H9 (cell line): ENCODE data around the gene SPOCD1. TPM values are rescaled to one million over a fixed set of nuclear protein-coding genes. Genes with fewer than 3 reads are reported as not detected.

ENCODE experiments used
- DNase-seq: peaks from one replicate; pipeline ENCODE4 v3.0.0-alpha.2; 2017
- H2AFZ ChIP-seq: one replicate; pipeline ENCODE4 v1.6.1; 2013; ENCODE audit warnings: mild to moderate bottlenecking, low read length, control low read depth, moderate library complexity
- H2AK5ac ChIP-seq: 2 replicates; pipeline ENCODE4 v1.6.1; 2013; ENCODE audit warnings: low read length, control low read depth, mixed read lengths; ENCODE audit not compliant: insufficient read length
- H2BK120ac ChIP-seq: one replicate; pipeline ENCODE4 v1.6.1; 2013; ENCODE audit warnings: low read depth, mild to moderate bottlenecking, low read length, control low read depth, inconsistent platforms; ENCODE audit not compliant: poor library complexity, severe bottlenecking
- H2BK12ac ChIP-seq: 2 replicates; pipeline ENCODE4 v1.6.1; 2013; ENCODE audit warnings: low read length, control low read depth, mixed read lengths, low read depth; ENCODE audit not compliant: insufficient read length
- H2BK15ac ChIP-seq: 2 replicates; pipeline ENCODE4 v1.6.1; 2013; ENCODE audit warnings: low read depth, low read length, control low read depth
- H2BK20ac ChIP-seq: one replicate; pipeline ENCODE4 v1.6.1; 2013; ENCODE audit warnings: low read depth, mild to moderate bottlenecking, low read length, control low read depth, inconsistent platforms; ENCODE audit not compliant: poor library complexity, severe bottlenecking
- H2BK5ac ChIP-seq: 2 replicates; pipeline ENCODE4 v1.6.1; 2013; ENCODE audit warnings: low read length, control low read depth, mixed read lengths; ENCODE audit not compliant: insufficient read length
- H3K14ac ChIP-seq: 2 replicates; pipeline ENCODE4 v1.6.1; 2013; ENCODE audit warnings: low read length, control low read depth; ENCODE audit not compliant: insufficient read depth
- H3K18ac ChIP-seq: 2 replicates; pipeline ENCODE4 v1.6.1; 2013; ENCODE audit warnings: low read depth, mild to moderate bottlenecking, mixed read lengths, low read length, control low read depth; ENCODE audit not compliant: insufficient read length
- H3K23ac ChIP-seq: 2 replicates; pipeline ENCODE4 v1.6.1; 2013; ENCODE audit warnings: low read length, control low read depth, mixed read lengths, low read depth; ENCODE audit not compliant: insufficient read length
- H3K23me2 ChIP-seq: 2 replicates; pipeline ENCODE4 v1.6.1; 2013; ENCODE audit warnings: low read depth, mild to moderate bottlenecking, mixed read lengths, low read length, control low read depth; ENCODE audit not compliant: insufficient read length, poor library complexity, severe bottlenecking
- H3K27ac ChIP-seq: 2 replicates; pipeline ENCODE4 v1.5.1; 2013; ENCODE audit warnings: low read length, control low read depth, mixed read lengths, low read depth; ENCODE audit not compliant: insufficient read length
- H3K27me3 ChIP-seq: 2 replicates; pipeline ENCODE4 v1.6.1; 2013; ENCODE audit warnings: low read length, control low read depth, inconsistent platforms; ENCODE audit not compliant: insufficient read depth
- H3K4ac ChIP-seq: 2 replicates; pipeline ENCODE4 v1.6.1; 2013; ENCODE audit warnings: low read depth, mild to moderate bottlenecking, control low read depth, inconsistent platforms, low read length, moderate library complexity
- H3K4me1 ChIP-seq: 2 replicates; pipeline ENCODE4 v1.6.1; 2013; ENCODE audit warnings: low read length, control low read depth, inconsistent platforms; ENCODE audit not compliant: insufficient read depth
- H3K4me2 ChIP-seq: 2 replicates; pipeline ENCODE4 v1.6.1; 2013; ENCODE audit warnings: low read length, control low read depth, mixed read lengths; ENCODE audit not compliant: insufficient read length, insufficient read depth
- H3K56ac ChIP-seq: 2 replicates; pipeline ENCODE4 v1.6.1; 2013; ENCODE audit warnings: low read depth, mild to moderate bottlenecking, mixed read lengths, low read length, control low read depth; ENCODE audit not compliant: insufficient read length
- H3K79me1 ChIP-seq: 2 replicates; pipeline ENCODE4 v1.6.1; 2013; ENCODE audit warnings: low read depth, mild to moderate bottlenecking, moderate library complexity, low read length, control low read depth, inconsistent platforms; ENCODE audit not compliant: insufficient read depth, poor library complexity, severe bottlenecking
- H3K79me2 ChIP-seq: 2 replicates; pipeline ENCODE4 v1.6.1; 2013; ENCODE audit warnings: low read length, control low read depth, inconsistent platforms; ENCODE audit not compliant: insufficient read depth
- H3K9ac ChIP-seq: 2 replicates; pipeline ENCODE4 v1.6.1; 2013; ENCODE audit warnings: low read length, control low read depth, mixed read lengths; ENCODE audit not compliant: insufficient read length; ENCODE audit errors: extremely low read depth
- H3K9me3 ChIP-seq: one replicate; pipeline ENCODE4 v1.6.1; 2013; ENCODE audit warnings: low read depth, low read length, inconsistent platforms; ENCODE audit not compliant: control insufficient read depth
- H3T11ph ChIP-seq: one replicate; pipeline ENCODE4 v1.6.1; 2013; ENCODE audit warnings: mild to moderate bottlenecking, low read length, control low read depth, inconsistent platforms
- H4K20me1 ChIP-seq: one replicate; pipeline ENCODE4 v1.6.1; 2013; ENCODE audit not compliant: control insufficient read depth, insufficient read length, insufficient read depth
- H4K5ac ChIP-seq: 2 replicates; pipeline ENCODE4 v1.6.1; 2013; ENCODE audit warnings: low read depth, mild to moderate bottlenecking, mixed read lengths, low read length, control low read depth; ENCODE audit not compliant: insufficient read length
- H4K8ac ChIP-seq: replicated peaks from 2 replicates; pipeline ENCODE4 v1.6.1; 2013; ENCODE audit warnings: low read length, control low read depth, mixed read lengths, low read depth; ENCODE audit not compliant: insufficient read length
- H4K91ac ChIP-seq: 2 replicates; pipeline ENCODE4 v1.6.1; 2013; ENCODE audit warnings: low read depth, mild to moderate bottlenecking, moderate library complexity, mixed read lengths, low read length, control low read depth; ENCODE audit not compliant: insufficient read length
- H3K27ac Mint-ChIP-seq, 3 experiments: 2 replicates in 2 of 3; 3 replicates in 1 of 3; pipeline ENCODE4 v1.8.0; 2020 to 2021; ENCODE audit warnings: mixed read lengths in 3 of 3, mild to moderate bottlenecking in 1 of 3, moderate library complexity in 1 of 3
- H3K27me3 Mint-ChIP-seq: 2 replicates; pipeline ENCODE4 v1.8.0; 2021; ENCODE audit warnings: low read depth, mild to moderate bottlenecking, moderate library complexity, mixed read lengths
- H3K36me3 Mint-ChIP-seq, 3 experiments: 2 replicates in 2 of 3; 3 replicates in 1 of 3; pipeline ENCODE4 v1.8.0; 2020 to 2021; ENCODE audit warnings: low read depth in 3 of 3, mixed read lengths in 3 of 3; ENCODE audit not compliant: insufficient read depth in 1 of 3
- H3K4me1 Mint-ChIP-seq, 2 experiments: 2 replicates each; pipeline ENCODE4 v1.8.0; 2020; ENCODE audit warnings: mixed read lengths in 2 of 2
- H3K4me3 Mint-ChIP-seq, 2 experiments: 2 replicates in 1 of 2; 3 replicates in 1 of 2; pipeline ENCODE4 v1.8.0; 2020 to 2021; ENCODE audit warnings: mild to moderate bottlenecking in 2 of 2, mixed read lengths in 2 of 2, moderate library complexity in 1 of 2
- H3K9me3 Mint-ChIP-seq, 2 experiments: 2 replicates in 1 of 2; 3 replicates in 1 of 2; pipeline ENCODE4 v1.8.0; 2020; ENCODE audit warnings: mild to moderate bottlenecking in 2 of 2, mixed read lengths in 2 of 2, moderate library complexity in 1 of 2
- CTCF ChIP-seq: fragments of 200-600 bp; sonication (generic); conservative IDR thresholded peaks from 3 replicates; pipeline ENCODE4 v1.8.0; 2021; ENCODE audit warnings: antibody characterized with exemption, mild to moderate bottlenecking
- WGBS: extraction: QIAGEN DNeasy Blood & Tissue Kit; methylation state at CpG from one replicate; pipeline ENCODE4 v1.1.7; 2013; ENCODE audit warnings: missing lambda C conversion rate, low lambda C conversion rate, mixed read lengths; ENCODE audit not compliant: insufficient read length; ENCODE audit errors: extremely low coverage; 5-methylcytosine and 5-hydroxymethylcytosine counted together
- total RNA-seq: library from RNA; stranded (reverse); gene quantifications from 2 replicates; pipeline ENCODE4 v1.2.1, GENCODE V29; 2021

The SPOCD1 gene
- total RNA-seq, 1 experiment from 2014 or later = 1.5 TPM

GRCh38 chr1:31823780-31824179, 8.0 kb upstream of the SPOCD1 start:
- Mint-ChIP-seq H3K27me3 (no peaks in the 10 kb centered on the region), H3K9me3 (no peaks in the 10 kb centered on the region; a peak in 1 of 5 replicates), H3K4me3 (no peak overlapping the region), H3K4me1 (no peaks in the 10 kb centered on the region), H3K36me3 (no peaks in the 10 kb centered on the region), H3K27ac (no peak overlapping the region)
- Histone ChIP-seq H4K20me1 (no peaks in the 10 kb centered on the region), H4K5ac (no peak overlapping the region), H3K4ac (no peak overlapping the region), H3K9me3 (no peaks in the 10 kb centered on the region), H3K27ac (no peak overlapping the region), H3K27me3 (no peaks in the 10 kb centered on the region), H2AFZ (no peak overlapping the region), H3K9ac (no peak overlapping the region), H3K23me2 (no peaks in the 10 kb centered on the region), H2AK5ac (no peak overlapping the region), H2BK15ac (no peak overlapping the region), H3K56ac (no peak overlapping the region), H3K18ac (no peak overlapping the region), H3K23ac (no peak overlapping the region), H2BK12ac (no peak overlapping the region), H3K4me2 (no peak overlapping the region), H3K79me1 (no peaks in the 10 kb centered on the region), H3K79me2 (no peaks in the 10 kb centered on the region), H3T11ph (no peak overlapping the region), H2BK20ac (no peak overlapping the region), H3K14ac (no peak overlapping the region), H4K91ac (no peak overlapping the region), H4K8ac (no peak overlapping the region), H2BK120ac (no peak overlapping the region), H2BK5ac (no peak overlapping the region), H3K4me1 (no peaks in the 10 kb centered on the region)
- DNase-seq = no peak
- no peak for TF ChIP-seq CTCF
- WGBS = no CpG with 5 or more reads among the region's 4 CpGs
